Endothelial cell of umbilical vein (primary cell): ENCODE results near the gene REPIN1. TPM values are rescaled to one million over a fixed set of nuclear protein-coding genes. Genes with fewer than 3 reads are reported as not detected.

Source experiments
- BruUV-seq: library from RNA; stranded (reverse); fragments of 400-500 nt; replicated peaks from 2 replicates; lab custom pipeline; 2021; lab: Mats Ljungman, UMichigan
- CTCF ChIA-PET: fragments of 300-600, 350-600 bp; sonication (Branson Sonifier 250); formaldehyde crosslinking; loops from one replicate; lab custom pipeline; 2021; ENCODE audit warnings: antibody characterized with exemption, inconsistent platforms; lab: Charles Lee
- POLR2A ChIA-PET: fragments of 300-600, 350-600 bp; sonication (Branson Sonifier 250); formaldehyde crosslinking; loops from one replicate; lab custom pipeline; 2021; ENCODE audit warnings: antibody characterized with exemption, inconsistent platforms; lab: Charles Lee
- DNase-seq: peaks from one replicate; pipeline ENCODE4 v3.0.0-alpha.2; 2011; ENCODE audit warnings: low read depth, low spot score
- FAIRE-seq: peaks from 2 replicates; lab custom pipeline; 2011; peaks lifted over from hg19 to GRCh38; lab: Jason Lieb, UNC
- H2AFZ ChIP-seq: 2 replicates; pipeline ENCODE4 v1.6.0; 2012; ENCODE audit warnings: low read depth, low read length, control low read depth, inconsistent platforms
- H3K27ac ChIP-seq: 2 replicates; pipeline ENCODE4 v1.5.1; 2011; ENCODE audit warnings: low read depth, mild to moderate bottlenecking, control low read depth, low read length, moderate library complexity; ENCODE audit not compliant: insufficient read depth
- H3K27me3 ChIP-seq, 2 experiments: 2 replicates each; pipeline versions ENCODE4 v1.6.0 to v1.6.1; 2011; ENCODE audit warnings: low read length in 2 of 2, mixed read lengths in 1 of 2; ENCODE audit not compliant: control insufficient read depth in 2 of 2, insufficient read depth in 2 of 2
- H3K36me3 ChIP-seq, 2 experiments: 2 replicates in 1 of 2; 3 replicates in 1 of 2; pipeline ENCODE4 v1.5.1; 2011; ENCODE audit warnings: low read length in 2 of 2, mild to moderate bottlenecking in 1 of 2, moderate library complexity in 1 of 2; ENCODE audit not compliant: control insufficient read depth in 2 of 2, insufficient read depth in 2 of 2; ENCODE audit errors: extremely low read depth in 1 of 2
- H3K4me1 ChIP-seq: 3 replicates; pipeline ENCODE4 v1.5.1; 2011; ENCODE audit warnings: mild to moderate bottlenecking, low read length; ENCODE audit not compliant: control insufficient read depth, insufficient read depth; ENCODE audit errors: extremely low read depth
- H3K4me2 ChIP-seq: 2 replicates; pipeline ENCODE4 v1.6.1; 2011; ENCODE audit warnings: low read length, control low read depth, mixed read lengths; ENCODE audit not compliant: insufficient read depth
- H3K4me3 ChIP-seq, 3 experiments: fragments of 200-600 bp in 1 of 3; sonication (generic), shearing (Covaris generic) in 1 of 3; replicated peaks in 1 of 3; 2 replicates each; pipeline ENCODE4 v1.5.1; 2011 to 2016; ENCODE audit warnings: control low read depth in 3 of 3, low read length in 3 of 3, mild to moderate bottlenecking in 2 of 3, inconsistent platforms in 1 of 3, low read depth in 1 of 3, moderate library complexity in 1 of 3; ENCODE audit not compliant: insufficient read depth in 1 of 3
- H3K79me2 ChIP-seq: 2 replicates; pipeline ENCODE4 v1.6.0; 2012; ENCODE audit warnings: low read length, inconsistent platforms; ENCODE audit not compliant: control insufficient read depth, insufficient read depth
- H3K9ac ChIP-seq: replicated peaks from 2 replicates; pipeline ENCODE3; 2011; ENCODE audit warnings: low read length, control low read depth; ENCODE audit not compliant: insufficient read depth; ENCODE audit errors: extremely low read depth
- H3K9me1 ChIP-seq: replicated peaks from 3 replicates; pipeline ENCODE4 v1.6.0; 2011; ENCODE audit warnings: mild to moderate bottlenecking, low read length; ENCODE audit not compliant: control insufficient read depth, insufficient read depth; ENCODE audit errors: extremely low read depth
- H3K9me3 ChIP-seq: replicated peaks from 2 replicates; pipeline ENCODE4 v1.5.1; 2012; ENCODE audit warnings: low read length, inconsistent platforms; ENCODE audit not compliant: control insufficient read depth, insufficient read depth
- H4K20me1 ChIP-seq: replicated peaks from 2 replicates; pipeline ENCODE3; 2011; ENCODE audit warnings: mild to moderate bottlenecking, low read length; ENCODE audit not compliant: control insufficient read depth, insufficient read depth; ENCODE audit errors: extremely low read depth
- CTCF ChIP-seq, 2 donors: IDR thresholded peaks; 1 replicate in 1 of 2; 2 replicates in 1 of 2; pipeline ENCODE4 v1.5.1; 2011; ENCODE audit warnings: low read length in 2 of 2, mild to moderate bottlenecking in 2 of 2, moderate library complexity in 2 of 2, control low read depth in 1 of 2, inconsistent platforms in 1 of 2, low read depth in 1 of 2; ENCODE audit not compliant: insufficient read depth in 1 of 2; ENCODE audit errors: extremely low read depth in 1 of 2
- EZH2 ChIP-seq: IDR thresholded peaks from 2 replicates; pipeline ENCODE4 v1.6.1; 2012; ENCODE audit warnings: borderline replicate concordance, low read depth, mild to moderate bottlenecking, moderate library complexity, low read length, inconsistent platforms; ENCODE audit not compliant: severe bottlenecking
- FOS ChIP-seq: IDR thresholded peaks from 2 replicates; pipeline ENCODE4 v1.6.1; 2011; ENCODE audit warnings: mild to moderate bottlenecking, low read length, moderate library complexity, borderline replicate concordance; ENCODE audit not compliant: insufficient read depth
- GATA2 ChIP-seq: IDR thresholded peaks from 2 replicates; pipeline ENCODE4 v1.7.0; 2011; ENCODE audit warnings: low read depth, mild to moderate bottlenecking, moderate library complexity, mixed read lengths, low read length; ENCODE audit not compliant: insufficient read length, insufficient read depth
- JUN ChIP-seq: IDR thresholded peaks from 2 replicates; pipeline ENCODE4 v1.6.1; 2011; ENCODE audit warnings: borderline replicate concordance, low read depth; ENCODE audit not compliant: insufficient read length, insufficient read depth
- MYC ChIP-seq: IDR thresholded peaks from one replicate; pipeline ENCODE4 v1.6.1; 2011; ENCODE audit warnings: mild to moderate bottlenecking, low read depth, low read length
- POLR2A ChIP-seq: IDR thresholded peaks from 2 replicates; pipeline ENCODE4 v1.6.1; 2012; ENCODE audit warnings: low read depth, mild to moderate bottlenecking, control low read depth, low read length
- POLR2AphosphoS5 ChIP-seq: IDR thresholded peaks from 2 replicates; pipeline ENCODE4 v1.6.1; 2012; ENCODE audit warnings: low read depth, mild to moderate bottlenecking, control low read depth, low read length, moderate library complexity; ENCODE audit not compliant: insufficient read depth
- dilution Hi-C: fragments of 300-500 bp; cut with MboI; formaldehyde crosslinking; loops from one replicate; pipeline ENCODE4 v1.15.0; 2019; ENCODE audit warnings: low sequenced_read_pairs; ENCODE audit not compliant: extremely low pct_ligation_motif_present
- intact Hi-C: fragments of 100-400 bp; cut with micrococcal nuclease; formaldehyde crosslinking; loops from one replicate; pipeline ENCODE4 v1.10.0; 2022
- polyA plus RNA-seq, 4 experiments: library from polyadenylated mRNA; depleted of rRNA in 3 of 4; stranded (reverse) in 3 of 4; unstranded in 1 of 4; fragments of >200 nt; gene quantifications; 2 replicates each; pipeline versions ENCODE4 v1.2.1 to v1.2.3, GENCODE V29; 2011 to 2012; ENCODE audit warnings: missing spikeins in 1 of 4
- total RNA-seq: library from RNA; stranded (reverse); gene quantifications from 2 replicates; pipeline ENCODE4 v1.2.3, GENCODE V29; 2021
- TF ChIP-seq, protein P1 (sequence below): IDR thresholded peaks from 2 replicates; pipeline ENCODE4 v1.6.1; 2011; ENCODE audit not compliant: insufficient read depth, insufficient read length

Gene REPIN1
- total and polyA plus RNA-seq, 2 donors (not counting 3 experiments of a cell fraction or from before 2014, with no cell fraction given): 108 to 140 TPM

DNA sequence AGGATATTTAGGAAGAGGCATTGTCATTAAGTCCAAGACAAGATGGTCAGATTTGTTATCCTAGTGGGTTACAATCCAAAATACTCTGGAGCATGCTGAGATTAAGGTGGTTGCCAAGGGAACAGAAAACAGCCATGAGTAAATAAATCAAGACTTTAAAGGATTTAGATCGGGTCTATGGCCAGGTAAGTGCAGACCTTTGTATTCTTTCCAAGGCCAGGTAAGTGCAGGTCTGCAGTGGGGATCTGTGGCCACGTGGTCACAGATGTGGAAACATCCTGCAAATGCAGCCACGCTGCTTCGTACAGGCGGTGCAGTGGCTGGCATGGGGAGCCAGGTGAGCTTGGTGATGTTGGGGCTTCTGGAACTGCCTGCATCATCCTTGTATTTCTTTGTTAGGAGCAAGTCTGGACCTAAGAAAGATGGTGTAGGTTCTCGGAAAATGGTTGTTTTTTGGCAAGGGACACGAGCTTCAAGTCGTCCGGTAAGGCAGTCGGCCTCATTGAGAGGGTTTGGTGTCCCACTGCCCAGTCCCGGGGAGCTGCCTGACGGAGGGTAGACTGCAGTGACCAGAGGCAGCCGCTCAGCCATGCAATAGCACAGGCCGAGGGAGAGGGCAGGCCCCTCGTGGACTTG is 32.3 kb downstream of the REPIN1 start:
- DNase-seq: no peak
- Histone ChIP-seq H3K4me3 (no peak overlapping the region), H3K36me3 (peaks cover 0 to 15% of the 10 kb centered on the region in 2 experiments), H3K4me1 (peaks cover 8% of the 10 kb centered on the region), H3K27me3 (no peaks in the 10 kb centered on the region), H3K4me2 (no peak overlapping the region), H3K27ac (no peak overlapping the region), H4K20me1 (no peaks in the 10 kb centered on the region), H3K9me3 (no peaks in the 10 kb centered on the region), H3K79me2 (no peaks in the 10 kb centered on the region), H2AFZ (no peak overlapping the region), H3K9ac (no peak overlapping the region), H3K9me1 (no peaks in the 10 kb centered on the region)
- FAIRE-seq: no peak
- ChIA-PET POLR2A (no interaction called here), CTCF (interaction anchor here (1.1 kb wide), 1 partner anchor 13 kb away, joined by 3 read pairs; no protein-coding TSS in a partner anchor)
- dilution Hi-C loops (no loop called here), intact Hi-C loops (no loop called here)
- BruUV-seq: no TSS peak
- TF ChIP-seq POLR2A (no peak), EZH2 (no peak)

- H3K27ac ChIP-seq: no peak overlapping the region
- DNase-seq (no peak), FAIRE-seq (no peak)
- H3K4me3 ChIP-seq: no peak overlapping the region
- intact Hi-C loops (no loop called here), dilution Hi-C loops (no loop called here)
- peaks cover 13% of the 10 kb centered on the region for H3K4me1 ChIP-seq
- no peaks in the 10 kb centered on the region for H3K27me3 ChIP-seq
- no peaks in the 10 kb centered on the region for H3K79me2 ChIP-seq
- no TSS peak for BruUV-seq
- no peaks in the 10 kb centered on the region for H3K9me3 ChIP-seq
- no peaks in the 10 kb centered on the region for H3K9me1 ChIP-seq
- CTCF ChIA-PET: interaction anchor here (1.1 kb wide), 1 partner anchor 14 kb away, joined by 3 read pairs; no protein-coding TSS in a partner anchor
- POLR2A ChIA-PET: no interaction called here
- TF ChIP-seq, protein P1, sequence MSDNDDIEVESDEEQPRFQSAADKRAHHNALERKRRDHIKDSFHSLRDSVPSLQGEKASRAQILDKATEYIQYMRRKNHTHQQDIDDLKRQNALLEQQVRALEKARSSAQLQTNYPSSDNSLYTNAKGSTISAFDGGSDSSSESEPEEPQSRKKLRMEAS: no peak
- no peak for TF ChIP-seq POLR2AphosphoS5
- TF ChIP-seq GATA2: no peak
- TF ChIP-seq FOS: no peak
- no peak for TF ChIP-seq MYC
- no peak for TF ChIP-seq POLR2A
- TF ChIP-seq EZH2: no peak
- no peak for TF ChIP-seq JUN
- TF ChIP-seq CTCF (IDR thresholded peaks at IDR 0.05; ENCODE audit: extremely low read depth in 1 of 2, insufficient read depth in 1 of 2, low read depth in 1 of 2, low read length in 2 of 2): no peak
- no peak overlapping the region for H2AFZ ChIP-seq
- H4K20me1 ChIP-seq: no peaks in the 10 kb centered on the region
- H3K4me2 ChIP-seq: no peak overlapping the region
- peaks cover 0 to 13% of the 10 kb centered on the region in 2 experiments for H3K36me3 ChIP-seq
- no peak overlapping the region for H3K9ac ChIP-seq
Observed at GRCh38 chr7:150401424-150401790, 32.8 kb downstream of the REPIN1 start.
